Measurements from ENCODE around the gene SPOCK1.

GRCh38 chr5:137190031-137190430 is 309.1 kb downstream of the SPOCK1 start:
- TF ChIP-seq, protein P1, sequence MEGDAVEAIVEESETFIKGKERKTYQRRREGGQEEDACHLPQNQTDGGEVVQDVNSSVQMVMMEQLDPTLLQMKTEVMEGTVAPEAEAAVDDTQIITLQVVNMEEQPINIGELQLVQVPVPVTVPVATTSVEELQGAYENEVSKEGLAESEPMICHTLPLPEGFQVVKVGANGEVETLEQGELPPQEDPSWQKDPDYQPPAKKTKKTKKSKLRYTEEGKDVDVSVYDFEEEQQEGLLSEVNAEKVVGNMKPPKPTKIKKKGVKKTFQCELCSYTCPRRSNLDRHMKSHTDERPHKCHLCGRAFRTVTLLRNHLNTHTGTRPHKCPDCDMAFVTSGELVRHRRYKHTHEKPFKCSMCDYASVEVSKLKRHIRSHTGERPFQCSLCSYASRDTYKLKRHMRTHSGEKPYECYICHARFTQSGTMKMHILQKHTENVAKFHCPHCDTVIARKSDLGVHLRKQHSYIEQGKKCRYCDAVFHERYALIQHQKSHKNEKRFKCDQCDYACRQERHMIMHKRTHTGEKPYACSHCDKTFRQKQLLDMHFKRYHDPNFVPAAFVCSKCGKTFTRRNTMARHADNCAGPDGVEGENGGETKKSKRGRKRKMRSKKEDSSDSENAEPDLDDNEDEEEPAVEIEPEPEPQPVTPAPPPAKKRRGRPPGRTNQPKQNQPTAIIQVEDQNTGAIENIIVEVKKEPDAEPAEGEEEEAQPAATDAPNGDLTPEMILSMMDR (IDR thresholded peaks at IDR 0.05; ENCODE audit: borderline replicate concordance, extremely low read depth, low read length, poor library complexity, severe bottlenecking): no peak
- no peak for TF ChIP-seq EZH2 (IDR thresholded peaks at IDR 0.05; ENCODE audit: borderline replicate concordance, low read depth, low read length, severe bottlenecking)
